Muscle of leg (tissue), 11 donors: ENCODE results near the gene TCF23. TPM values are rescaled to one million over a fixed set of nuclear protein-coding genes. Genes with fewer than 3 reads are reported as not detected.

Experiments
- DNase-seq: peaks from one replicate; pipeline ENCODE4 v3.0.0; 2013
- H3K27ac ChIP-seq: one replicate; pipeline ENCODE4 v1.5.1; 2013; ENCODE audit warnings: mild to moderate bottlenecking, low read length, control low read depth
- H3K27me3 ChIP-seq: one replicate; pipeline ENCODE4 v1.6.1; 2013; ENCODE audit warnings: low read length; ENCODE audit not compliant: control insufficient read depth, insufficient read depth
- H3K36me3 ChIP-seq: one replicate; pipeline ENCODE4 v1.6.1; 2013; ENCODE audit warnings: low read length; ENCODE audit not compliant: control insufficient read depth, insufficient read depth
- H3K4me1 ChIP-seq: one replicate; pipeline ENCODE4 v1.6.1; 2013; ENCODE audit warnings: low read length; ENCODE audit not compliant: control insufficient read depth, insufficient read depth
- H3K4me3 ChIP-seq: one replicate; pipeline ENCODE4 v1.5.1; 2013; ENCODE audit warnings: low read length, control low read depth
- H3K9me3 ChIP-seq: replicated peaks from 2 replicates; pipeline ENCODE4 v1.6.1; 2013; ENCODE audit warnings: low read depth, low read length; ENCODE audit not compliant: control insufficient read depth
- WGBS: methylation state at CpG from one replicate; pipeline ENCODE4 v1.1.5; 2013; ENCODE audit warnings: missing lambda C conversion rate; ENCODE audit not compliant: insufficient coverage; 5-methylcytosine and 5-hydroxymethylcytosine counted together
- polyA plus RNA-seq, 8 donors: library from polyadenylated mRNA; unstranded; fragments of 120-200 nt; gene quantifications; one replicate each; pipeline versions ENCODE4 v1.2.1 to v1.2.3, GENCODE V29; 2013; ENCODE audit warnings: inconsistent platforms in 1 of 8, low replicate concordance in 1 of 8; ENCODE audit not compliant: insufficient read length in 8 of 8, insufficient read depth in 1 of 8
- total RNA-seq: library from RNA; stranded (reverse); fragments of 120-200 nt; gene quantifications from one replicate; pipeline ENCODE4 v1.2.4, GENCODE V29; 2013

TCF23 gene
- total and polyA plus RNA-seq, 9 donors: 0.09 to 0.39 (median 0.31) TPM

DNA sequence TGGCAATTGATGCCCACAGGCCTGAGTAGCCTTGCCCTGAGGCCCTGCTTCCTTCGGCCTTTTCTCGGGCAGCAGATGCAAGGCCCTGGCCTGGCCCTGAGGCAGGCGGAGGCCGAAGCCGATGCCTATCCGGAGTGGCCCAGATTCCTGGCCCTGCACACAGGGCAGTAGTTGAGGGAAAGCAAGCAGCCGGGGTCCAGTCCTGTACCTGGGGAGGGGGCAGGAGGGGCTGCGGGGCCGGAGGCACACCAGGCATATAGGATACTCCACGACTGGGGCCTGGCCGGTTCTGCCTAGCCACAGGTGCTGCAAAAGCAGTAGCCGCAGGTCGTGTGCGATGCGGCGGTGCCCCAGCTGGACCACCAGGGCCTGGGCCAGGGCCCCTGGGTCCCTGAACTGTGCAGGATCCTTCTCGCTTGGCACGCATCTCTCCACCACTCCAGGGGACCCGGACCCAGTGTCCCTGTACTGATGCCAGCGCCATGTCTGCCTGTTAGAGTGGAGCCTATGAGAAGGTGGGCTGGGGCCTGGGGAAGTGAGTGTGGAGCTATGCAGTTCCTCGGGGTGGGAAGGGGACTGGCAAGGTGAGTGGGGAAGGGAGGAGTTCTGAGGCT lies 11.4 kb upstream of the TCF23 start:
- Histone ChIP-seq H3K36me3 (peaks cover 5% of the 10 kb centered on the region), H3K4me1 (peaks cover 17% of the 10 kb centered on the region), H3K27ac (no peak overlapping the region), H3K27me3 (peaks cover 2% of the 10 kb centered on the region), H3K4me3 (no peak overlapping the region), H3K9me3 (no peaks in the 10 kb centered on the region)
- WGBS: 89% methylated on average over 17 of the region's 21 CpGs
- DNase-seq: no peak

DNA sequence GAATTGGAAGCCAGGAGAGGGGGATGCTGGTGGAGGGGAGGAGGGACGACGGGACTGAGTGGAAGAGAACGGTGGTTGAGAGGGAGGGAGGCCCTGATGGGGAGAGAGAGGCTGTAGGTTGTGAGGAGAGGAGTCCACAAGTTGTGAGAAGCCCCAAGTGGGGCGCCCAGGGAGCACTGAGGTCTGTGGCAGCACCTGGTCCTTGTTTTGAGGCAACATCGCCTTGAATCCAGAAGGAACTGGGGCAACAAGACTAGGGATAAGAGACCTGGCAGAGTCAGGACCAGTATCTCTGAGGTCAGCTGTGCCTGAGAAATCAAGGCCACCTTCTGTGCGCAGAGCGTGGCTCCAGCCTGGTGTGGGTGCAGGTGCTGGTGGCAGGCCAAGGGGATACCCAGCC lies 10.7 kb upstream of the TCF23 start:
- H3K4me3 ChIP-seq: no peak overlapping the region
- WGBS: 68% methylated on average over 7 of the region's 7 CpGs

DNA sequence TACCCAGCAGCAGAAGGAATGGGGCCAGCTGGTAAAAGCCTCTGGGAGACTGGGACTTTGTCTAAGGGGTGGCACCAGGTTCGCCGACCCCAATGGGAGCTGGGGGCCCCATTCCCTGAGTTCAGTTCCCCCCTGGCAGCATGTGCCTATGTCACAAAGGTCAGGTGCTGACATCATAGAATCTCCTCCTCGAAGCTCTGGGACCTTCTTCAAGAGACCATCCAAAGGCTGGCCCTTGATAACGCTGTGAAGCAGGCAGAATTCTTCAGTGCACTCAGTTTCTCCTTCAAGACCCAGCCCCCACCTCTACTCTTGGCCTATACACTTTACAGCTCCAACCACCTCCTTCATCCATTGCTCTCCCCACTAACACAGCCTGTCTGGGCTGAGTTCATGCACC lies 9.5 kb upstream of the TCF23 start, which contains the start of gene PRR30:
Gene PRR30 (minus strand): TSS at position 101 of the 400 bp plus-strand sequence. CDS start 1,081 bp downstream, outside the sequence.
- Histone ChIP-seq H3K4me1 (peaks cover 4% of the 10 kb centered on the region), H3K36me3 (no peaks in the 10 kb centered on the region), H3K4me3 (no peak within 1 kb of the TSS), H3K27ac (no peak within 1 kb of the TSS), H3K9me3 (no peaks in the 10 kb centered on the region), H3K27me3 (peaks cover 7% of the 10 kb centered on the region)
- no peak for DNase-seq
- WGBS: 74% methylated on average over 4 of the region's 4 CpGs

More for the DNA sequence above, 10.7 kb upstream of the TCF23 start:
- H3K27me3 ChIP-seq: peaks cover 4% of the 10 kb centered on the region
- no peak overlapping the region for H3K27ac ChIP-seq
- no peaks in the 10 kb centered on the region for H3K36me3 ChIP-seq
- DNase-seq: no peak
- H3K4me1 ChIP-seq: peaks cover 11% of the 10 kb centered on the region
- H3K9me3 ChIP-seq: no peaks in the 10 kb centered on the region

DNA sequence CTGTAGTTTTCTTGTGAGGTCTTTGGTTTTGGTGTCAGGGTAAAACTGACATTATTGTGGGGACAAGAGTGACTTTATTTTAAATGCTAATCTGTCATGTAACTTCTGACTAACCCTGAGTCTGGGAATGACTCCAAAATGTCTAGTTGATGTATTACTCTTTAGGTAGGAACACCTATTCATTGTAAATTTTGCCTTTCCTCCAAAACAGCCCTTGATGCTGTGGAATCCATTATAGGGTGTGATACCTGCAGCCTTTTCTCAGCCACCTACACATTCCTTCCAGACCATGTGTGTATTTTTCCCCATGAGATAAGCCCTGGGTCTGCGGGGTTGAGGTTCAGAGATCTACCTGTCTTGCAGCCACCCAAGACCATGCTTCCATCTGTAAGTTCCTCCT lies 5.5 kb upstream of the TCF23 start:
- peaks cover 7% of the 10 kb centered on the region for H3K27me3 ChIP-seq
- H3K9me3 ChIP-seq: no peaks in the 10 kb centered on the region
- H3K4me1 ChIP-seq: no peaks in the 10 kb centered on the region
- no peak for DNase-seq
- H3K27ac ChIP-seq: no peak overlapping the region
- WGBS: 92% methylated on average over 1 of the region's 1 CpG
- H3K36me3 ChIP-seq: no peaks in the 10 kb centered on the region
- no peak overlapping the region for H3K4me3 ChIP-seq

DNA sequence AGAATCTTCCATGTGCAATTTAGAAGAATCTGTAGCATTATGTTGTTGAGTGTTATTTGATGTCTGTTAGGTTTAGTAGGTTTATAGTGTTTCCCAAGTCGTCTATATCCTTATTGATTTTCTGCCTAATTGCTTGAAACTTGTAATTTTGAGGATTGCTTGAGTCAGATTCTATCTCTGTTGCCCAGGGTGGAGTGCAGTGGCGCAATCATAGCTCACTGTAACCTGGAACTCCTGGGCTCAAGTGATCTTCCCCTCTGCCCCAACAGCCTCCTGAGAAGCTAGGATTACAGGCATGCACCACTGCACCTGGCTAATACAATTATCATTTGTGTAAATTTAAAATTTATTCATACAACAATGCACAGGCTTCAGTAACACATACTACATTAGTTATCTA lies 3.1 kb upstream of the TCF23 start:
- Histone ChIP-seq H3K36me3 (no peaks in the 10 kb centered on the region), H3K4me1 (no peaks in the 10 kb centered on the region), H3K27ac (no peak overlapping the region), H3K27me3 (peaks cover 7% of the 10 kb centered on the region), H3K9me3 (no peaks in the 10 kb centered on the region), H3K4me3 (no peak overlapping the region)
- DNase-seq: no peak
- no CpG with 5 or more reads among the region's 2 CpGs for WGBS

DNA sequence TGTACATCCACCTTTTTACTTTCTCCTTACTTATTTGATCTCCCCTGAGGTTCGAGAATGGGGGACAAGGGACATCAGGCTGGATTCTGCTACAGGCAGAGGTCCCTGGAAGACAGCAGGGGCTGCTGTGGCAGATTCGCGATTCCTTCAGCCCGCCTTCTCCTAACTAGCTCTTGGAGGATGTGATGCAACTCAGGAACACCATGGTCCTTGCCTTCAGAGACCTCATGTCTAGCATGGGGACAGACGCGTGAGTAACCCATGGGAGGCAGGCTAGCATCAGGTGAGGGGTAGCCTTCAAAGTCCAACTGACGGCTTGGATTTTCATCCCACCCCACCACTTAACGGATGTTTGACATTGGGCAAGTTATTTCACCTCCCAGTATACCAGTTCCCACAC lies 869 bp upstream of the TCF23 start:
- Histone ChIP-seq H3K4me3 (no peak overlapping the region), H3K4me1 (no peaks in the 10 kb centered on the region), H3K27ac (no peak overlapping the region), H3K36me3 (no peaks in the 10 kb centered on the region), H3K9me3 (no peaks in the 10 kb centered on the region), H3K27me3 (peaks cover 5% of the 10 kb centered on the region)
- DNase-seq: no peak
- 88% methylated on average over 6 of the region's 8 CpGs for WGBS

DNA sequence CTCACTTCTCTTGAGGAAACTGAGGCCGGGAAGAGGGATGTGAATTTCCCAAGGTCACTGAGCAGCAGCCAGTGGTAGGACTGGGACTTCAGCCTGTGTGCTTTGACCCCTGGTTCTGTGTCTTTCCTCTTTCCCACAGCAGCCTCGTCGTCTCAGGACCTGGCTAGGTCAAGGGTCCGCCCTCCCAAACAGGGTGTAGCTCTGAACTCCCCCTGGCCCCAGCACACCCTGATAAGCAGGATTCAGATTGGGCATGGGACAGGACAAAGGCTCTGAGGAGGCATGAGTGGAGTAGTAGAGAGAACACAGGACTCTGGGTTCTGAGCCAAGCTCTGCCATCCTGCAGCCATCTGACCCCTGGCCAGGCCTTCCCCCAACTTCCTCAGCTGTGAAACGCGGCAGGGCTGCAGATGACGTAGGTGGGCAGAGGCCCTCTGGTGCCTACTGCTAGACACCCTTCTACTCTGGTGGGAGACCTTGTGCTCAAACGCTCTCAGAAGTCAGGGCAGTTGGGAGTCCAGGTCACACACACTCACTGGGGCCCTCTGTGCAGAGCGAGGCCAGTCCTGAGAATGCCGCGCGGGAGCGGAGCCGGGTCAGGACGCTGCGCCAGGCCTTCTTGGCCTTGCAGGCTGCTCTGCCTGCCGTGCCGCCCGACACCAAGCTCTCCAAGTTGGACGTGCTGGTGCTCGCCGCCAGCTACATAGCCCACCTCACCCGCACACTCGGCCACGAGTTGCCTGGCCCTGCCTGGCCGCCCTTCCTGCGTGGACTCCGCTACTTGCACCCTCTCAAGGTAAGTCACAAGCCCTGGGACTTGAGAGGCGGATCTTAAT lies 984 bp downstream of the TCF23 start:
- Histone ChIP-seq H3K27me3 (peaks cover 3% of the 10 kb centered on the region), H3K36me3 (no peaks in the 10 kb centered on the region), H3K27ac (no peak overlapping the region), H3K4me1 (peaks cover 4% of the 10 kb centered on the region), H3K4me3 (no peak overlapping the region), H3K9me3 (no peaks in the 10 kb centered on the region)
- 90% methylated on average over 26 of the region's 29 CpGs for WGBS
- no peak for DNase-seq

DNA sequence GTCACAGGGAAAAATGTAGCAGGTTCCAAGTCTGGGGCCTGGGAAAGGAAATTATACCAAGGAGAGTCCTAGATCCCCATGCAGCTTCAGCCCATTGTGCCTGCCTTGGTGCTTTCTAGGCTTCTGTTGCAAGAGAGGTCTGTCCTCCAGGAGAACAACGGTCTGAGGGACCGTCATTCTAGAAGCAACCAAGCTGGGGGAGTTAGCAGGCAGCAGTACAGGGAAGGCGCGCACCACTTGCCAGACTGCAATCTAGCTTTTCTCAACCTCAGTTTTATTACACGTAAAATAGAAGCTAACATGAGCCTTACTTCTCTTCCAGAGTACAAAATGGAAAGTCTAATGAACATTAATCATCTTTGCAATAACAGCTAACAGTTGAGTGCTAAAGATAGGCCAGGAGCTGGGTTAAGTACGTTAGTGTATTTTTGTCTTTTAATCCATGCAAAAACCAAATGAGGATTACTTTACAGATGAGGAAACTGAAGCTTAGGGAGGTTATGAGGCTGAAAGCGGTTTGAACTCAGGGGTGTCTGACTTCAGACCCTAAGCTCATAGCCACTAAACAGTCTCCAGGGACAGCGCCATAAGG lies 1.9 kb downstream of the TCF23 start:
- no CpG with 5 or more reads among the region's 8 CpGs for WGBS
- Histone ChIP-seq H3K27me3 (peaks cover 3% of the 10 kb centered on the region), H3K27ac (no peak overlapping the region), H3K36me3 (no peaks in the 10 kb centered on the region), H3K4me1 (peaks cover 4% of the 10 kb centered on the region), H3K4me3 (no peak overlapping the region), H3K9me3 (no peaks in the 10 kb centered on the region)
- no peak for DNase-seq

DNA sequence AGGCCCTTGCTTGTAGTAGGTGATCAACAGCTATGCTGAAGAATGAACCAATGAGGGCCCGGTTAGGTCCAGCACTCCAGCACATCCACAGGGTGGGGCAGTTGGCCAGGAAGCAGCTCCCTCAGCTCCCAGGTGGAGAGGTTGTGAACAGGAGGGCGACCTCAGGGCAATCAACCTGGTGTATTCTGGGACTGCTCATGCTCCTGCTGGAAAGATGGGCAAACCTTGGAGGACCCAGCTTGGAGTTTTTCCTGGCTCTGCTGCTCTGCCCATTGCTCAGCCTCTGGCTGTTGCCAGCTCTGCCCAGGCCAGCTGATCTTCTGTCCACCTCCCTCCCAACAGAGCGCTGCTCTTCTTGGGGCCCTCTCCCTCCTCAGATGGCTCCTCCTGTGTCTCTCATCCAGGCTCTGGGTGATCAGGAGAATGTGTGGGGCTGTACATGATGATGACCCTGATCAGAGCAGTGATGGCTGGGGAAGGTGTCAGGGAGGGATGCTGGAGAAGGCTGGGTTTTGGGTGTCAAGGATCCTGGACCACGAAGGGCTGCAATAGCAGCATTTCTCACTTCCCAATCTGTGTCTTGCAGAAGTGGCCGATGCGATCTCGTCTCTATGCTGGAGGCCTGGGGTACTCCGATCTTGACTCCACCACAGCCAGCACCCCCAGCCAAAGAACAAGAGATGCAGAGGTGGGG lies 3.4 kb downstream of the TCF23 start:
- Histone ChIP-seq H3K4me3 (no peak overlapping the region), H3K36me3 (no peaks in the 10 kb centered on the region), H3K27ac (no peak overlapping the region), H3K27me3 (peaks cover 3% of the 10 kb centered on the region), H3K9me3 (no peaks in the 10 kb centered on the region), H3K4me1 (peaks cover 4% of the 10 kb centered on the region)
- 81% methylated on average over 7 of the region's 8 CpGs for WGBS
- DNase-seq: no peak
